ENCODE results near the gene SH3BP4.

SH3BP4 gene, protein sequence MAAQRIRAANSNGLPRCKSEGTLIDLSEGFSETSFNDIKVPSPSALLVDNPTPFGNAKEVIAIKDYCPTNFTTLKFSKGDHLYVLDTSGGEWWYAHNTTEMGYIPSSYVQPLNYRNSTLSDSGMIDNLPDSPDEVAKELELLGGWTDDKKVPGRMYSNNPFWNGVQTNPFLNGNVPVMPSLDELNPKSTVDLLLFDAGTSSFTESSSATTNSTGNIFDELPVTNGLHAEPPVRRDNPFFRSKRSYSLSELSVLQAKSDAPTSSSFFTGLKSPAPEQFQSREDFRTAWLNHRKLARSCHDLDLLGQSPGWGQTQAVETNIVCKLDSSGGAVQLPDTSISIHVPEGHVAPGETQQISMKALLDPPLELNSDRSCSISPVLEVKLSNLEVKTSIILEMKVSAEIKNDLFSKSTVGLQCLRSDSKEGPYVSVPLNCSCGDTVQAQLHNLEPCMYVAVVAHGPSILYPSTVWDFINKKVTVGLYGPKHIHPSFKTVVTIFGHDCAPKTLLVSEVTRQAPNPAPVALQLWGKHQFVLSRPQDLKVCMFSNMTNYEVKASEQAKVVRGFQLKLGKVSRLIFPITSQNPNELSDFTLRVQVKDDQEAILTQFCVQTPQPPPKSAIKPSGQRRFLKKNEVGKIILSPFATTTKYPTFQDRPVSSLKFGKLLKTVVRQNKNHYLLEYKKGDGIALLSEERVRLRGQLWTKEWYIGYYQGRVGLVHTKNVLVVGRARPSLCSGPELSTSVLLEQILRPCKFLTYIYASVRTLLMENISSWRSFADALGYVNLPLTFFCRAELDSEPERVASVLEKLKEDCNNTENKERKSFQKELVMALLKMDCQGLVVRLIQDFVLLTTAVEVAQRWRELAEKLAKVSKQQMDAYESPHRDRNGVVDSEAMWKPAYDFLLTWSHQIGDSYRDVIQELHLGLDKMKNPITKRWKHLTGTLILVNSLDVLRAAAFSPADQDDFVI

DNA sequence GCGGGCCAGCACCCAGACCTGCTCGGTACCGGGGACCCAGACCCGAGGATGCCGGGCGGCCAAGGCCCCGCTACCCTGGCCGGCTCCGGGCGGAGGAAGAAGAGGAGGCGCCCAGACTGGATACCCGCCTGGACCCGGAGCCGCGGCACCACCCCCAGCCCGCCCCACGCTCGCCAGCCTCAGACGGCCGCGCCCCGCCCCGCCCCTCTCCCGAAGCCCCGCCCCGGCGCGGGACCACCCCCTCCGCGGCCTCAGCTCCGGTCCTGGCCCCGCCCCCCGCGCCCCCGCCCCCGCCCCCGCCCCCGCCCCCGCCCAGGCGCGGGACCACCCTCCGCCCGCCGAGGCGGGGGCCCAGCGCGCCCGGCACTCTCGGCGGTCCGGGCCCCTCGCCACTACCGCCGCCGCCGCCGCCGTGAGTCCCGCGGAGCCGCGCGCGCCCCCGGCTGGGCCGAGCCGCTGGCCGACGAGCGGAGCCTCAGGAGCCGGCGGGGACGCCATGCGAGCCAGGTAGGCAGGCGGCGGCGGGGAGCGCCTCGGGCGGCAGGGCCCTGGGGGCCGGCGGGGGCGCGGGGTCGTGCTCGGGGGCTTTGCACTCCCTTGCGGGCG, at the start of gene SH3BP4:
TSS of gene SH3BP4 (plus strand) at position 354 of the 606 bp plus-strand sequence. CDS start 82,986 bp downstream, outside the sequence.
- peak; percentile 73 for DNase-seq

DNA sequence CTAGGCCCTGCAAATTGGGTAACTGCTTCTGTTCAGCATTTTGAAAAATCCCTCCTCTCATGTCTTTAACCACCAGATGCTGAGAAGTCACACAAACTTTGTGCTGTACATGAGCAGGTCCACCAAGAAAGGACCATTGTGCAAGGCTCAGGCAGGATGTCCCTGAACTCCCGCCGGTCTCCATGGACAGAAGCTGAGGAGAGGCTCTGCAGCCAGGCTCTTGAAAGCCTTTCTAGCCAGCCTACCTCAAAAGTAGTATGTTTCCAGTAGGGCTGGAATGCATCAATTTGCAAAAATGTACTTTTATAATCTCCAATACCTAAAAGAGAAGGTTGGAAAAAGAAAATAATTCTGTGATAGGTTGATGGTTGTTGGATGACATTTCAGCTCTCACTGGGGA, 47.0 kb upstream of the SH3BP4 start:
- DNase-seq: no peak

DNA sequence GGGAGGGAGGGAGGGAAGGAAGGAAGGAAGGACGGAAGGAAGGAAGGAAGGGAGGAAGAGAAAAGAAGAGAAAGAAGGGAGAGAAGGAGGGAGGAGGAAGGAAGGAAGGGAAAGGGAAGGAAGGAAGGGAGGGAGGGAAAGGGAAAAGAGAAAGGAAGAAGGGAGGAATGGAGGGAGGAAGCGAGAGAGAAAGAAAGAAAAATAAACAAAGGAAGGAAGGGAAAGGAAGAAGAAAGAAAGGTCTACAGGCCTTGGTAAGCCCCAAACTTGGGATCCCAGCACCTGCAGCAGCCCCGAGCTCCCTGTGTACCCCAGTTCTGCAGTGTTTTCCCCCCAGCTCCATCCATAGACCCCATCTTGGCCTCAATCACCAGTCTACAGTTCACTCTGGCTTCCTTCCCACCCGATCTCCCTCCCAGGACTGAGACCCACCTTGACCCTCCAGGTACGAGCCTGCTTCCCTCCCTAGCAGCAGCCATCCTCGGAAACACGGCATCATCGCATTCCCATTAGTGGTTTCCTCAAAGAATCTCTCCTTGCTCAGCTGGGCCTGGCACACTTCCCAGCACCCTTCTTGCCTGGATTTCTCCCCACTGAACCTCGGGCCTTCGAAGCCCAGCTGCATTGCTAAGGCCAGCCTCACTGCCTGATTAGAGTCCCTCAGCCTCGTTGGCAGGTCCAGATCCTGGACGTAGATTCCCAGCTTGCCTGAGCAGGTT, 46.1 kb upstream of the SH3BP4 start:
- no peak for DNase-seq

DNA sequence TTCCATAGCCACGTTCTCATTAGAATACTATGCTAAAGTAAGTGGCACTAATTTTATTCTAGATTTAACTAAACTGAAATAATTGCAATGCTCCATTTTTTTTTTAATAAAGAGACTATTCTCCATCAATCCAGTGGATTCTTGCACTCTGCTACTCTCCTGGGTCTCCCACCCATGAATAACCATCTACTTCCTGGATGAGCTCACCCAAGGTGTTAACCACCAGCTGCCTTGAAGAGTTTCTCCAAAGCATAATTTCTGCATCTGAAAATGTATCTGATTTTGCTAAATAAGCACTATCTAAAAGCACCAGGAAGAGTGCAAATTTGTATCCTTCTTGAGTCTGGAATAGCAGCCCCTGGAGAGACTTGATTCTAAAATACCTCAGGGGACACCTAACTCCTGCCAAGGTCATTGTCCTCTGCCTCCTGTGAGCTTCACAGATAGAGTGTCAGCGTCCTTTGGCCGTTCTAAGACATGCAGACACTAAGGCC, 41.6 kb upstream of the SH3BP4 start:
- no peak for DNase-seq

DNA sequence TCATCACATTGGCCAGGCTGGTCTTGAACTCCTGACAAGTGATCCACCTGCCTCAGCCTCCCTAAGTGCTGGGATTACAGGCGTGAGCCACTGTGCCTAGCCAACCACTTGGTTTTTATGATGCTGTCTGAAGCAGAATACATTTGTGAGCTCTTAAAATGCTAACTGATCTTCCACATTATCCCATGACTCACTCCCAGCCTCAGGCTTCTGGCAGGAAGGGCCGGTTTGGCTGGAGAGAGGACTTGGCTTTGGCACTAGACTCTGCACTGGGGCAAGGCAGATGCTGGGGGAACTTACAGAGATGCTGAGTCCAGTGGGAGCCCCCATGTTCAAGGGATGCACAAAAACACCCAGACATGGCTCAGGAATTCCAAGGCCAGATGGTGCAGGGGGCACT, 40.5 kb upstream of the SH3BP4 start:
- no peak for DNase-seq

DNA sequence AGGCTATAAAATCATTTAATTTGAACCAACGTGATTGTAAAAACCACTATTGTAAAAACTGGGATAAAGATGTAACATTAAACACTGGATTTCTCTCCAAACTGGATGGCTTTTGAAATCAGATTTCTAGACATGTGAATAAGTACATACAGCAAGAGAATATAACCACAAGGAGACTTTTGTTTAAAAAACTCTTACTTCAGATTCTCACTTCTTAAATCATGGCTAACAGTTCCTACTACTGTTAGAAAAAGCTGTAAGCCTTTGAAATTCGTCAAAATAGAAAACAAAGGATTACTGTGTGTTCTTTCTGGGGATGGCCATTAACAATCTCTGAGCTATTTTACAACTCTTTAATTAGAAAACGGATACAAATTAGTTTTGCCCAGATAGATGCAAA, 39.4 kb upstream of the SH3BP4 start:
- DNase-seq: no peak

DNA sequence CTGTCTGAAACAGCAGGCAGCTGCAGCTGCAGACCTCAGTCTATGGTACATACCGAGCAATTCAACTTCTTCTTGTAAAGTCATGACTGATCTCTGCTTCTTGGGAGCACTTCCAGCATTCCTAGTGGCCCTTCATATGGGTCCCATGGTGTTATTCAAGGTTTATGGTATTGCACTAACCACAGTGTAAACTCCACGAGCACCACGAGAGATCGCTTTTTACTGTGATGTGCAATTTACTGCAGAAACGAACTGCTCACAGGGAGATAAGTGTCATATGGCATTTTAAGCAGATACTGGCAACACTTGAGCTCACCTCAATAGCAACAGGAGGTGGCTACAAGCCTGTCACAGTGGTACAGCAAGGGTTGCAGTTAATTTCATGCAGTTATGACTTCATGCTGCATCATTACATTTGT, 38.6 kb upstream of the SH3BP4 start:
- DNase-seq: no peak

DNA sequence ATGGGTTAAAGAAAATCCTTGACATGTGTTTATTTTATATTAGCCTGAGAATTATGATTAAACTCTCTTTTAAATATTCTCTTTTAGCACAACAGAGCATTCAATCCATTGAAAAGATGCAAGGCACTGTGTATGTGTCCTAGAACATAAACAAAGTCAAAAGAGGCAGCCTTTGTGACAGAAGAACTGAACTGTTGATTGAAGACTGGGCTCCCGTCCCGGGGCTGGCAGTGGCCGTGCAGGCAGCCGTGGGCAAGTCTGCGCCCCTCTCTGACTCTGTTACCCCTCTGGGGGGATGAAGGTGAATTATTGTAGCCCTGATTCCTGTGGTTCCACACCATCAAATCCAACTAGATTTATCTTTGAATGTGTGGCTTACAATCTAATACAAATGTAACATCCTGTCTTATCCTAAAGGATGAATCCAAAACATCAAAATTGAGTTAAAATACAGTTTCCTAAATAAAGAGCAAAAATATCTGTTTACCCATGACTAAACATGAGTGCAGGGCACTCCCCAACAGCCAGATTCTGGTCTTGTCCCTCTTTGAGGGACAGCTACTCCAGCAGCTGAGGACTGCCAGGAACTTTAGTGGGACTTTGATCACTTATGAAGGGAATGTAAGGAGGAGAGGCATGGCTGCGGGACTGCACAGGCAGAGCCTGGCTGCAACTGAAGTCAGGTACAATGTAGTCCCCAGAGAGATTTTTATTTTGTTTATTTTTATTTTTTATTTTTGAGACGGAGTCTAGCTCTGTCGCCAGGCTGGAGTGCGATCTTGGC, 37.3 kb upstream of the SH3BP4 start:
- DNase-seq: no peak

DNA sequence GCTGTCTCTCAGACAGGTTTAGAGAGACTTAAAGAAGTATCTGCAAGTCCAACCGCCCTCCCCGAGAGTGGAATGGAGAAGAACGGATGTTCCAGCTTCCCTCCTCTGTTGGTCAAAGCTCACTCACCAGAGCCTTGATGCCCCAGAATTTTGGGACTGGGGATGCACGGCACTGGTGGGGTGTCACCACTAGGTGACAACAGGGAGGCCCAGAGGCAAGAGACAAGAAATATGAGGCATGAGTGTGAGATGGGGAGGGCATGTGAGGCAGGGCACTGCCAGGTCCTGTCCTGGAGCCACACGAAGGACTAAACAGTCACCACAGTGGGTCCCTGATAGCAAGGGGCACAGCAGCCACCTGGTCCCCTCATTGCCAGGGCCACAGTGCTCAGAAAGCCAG, 35.1 kb upstream of the SH3BP4 start:
- no peak for DNase-seq

DNA sequence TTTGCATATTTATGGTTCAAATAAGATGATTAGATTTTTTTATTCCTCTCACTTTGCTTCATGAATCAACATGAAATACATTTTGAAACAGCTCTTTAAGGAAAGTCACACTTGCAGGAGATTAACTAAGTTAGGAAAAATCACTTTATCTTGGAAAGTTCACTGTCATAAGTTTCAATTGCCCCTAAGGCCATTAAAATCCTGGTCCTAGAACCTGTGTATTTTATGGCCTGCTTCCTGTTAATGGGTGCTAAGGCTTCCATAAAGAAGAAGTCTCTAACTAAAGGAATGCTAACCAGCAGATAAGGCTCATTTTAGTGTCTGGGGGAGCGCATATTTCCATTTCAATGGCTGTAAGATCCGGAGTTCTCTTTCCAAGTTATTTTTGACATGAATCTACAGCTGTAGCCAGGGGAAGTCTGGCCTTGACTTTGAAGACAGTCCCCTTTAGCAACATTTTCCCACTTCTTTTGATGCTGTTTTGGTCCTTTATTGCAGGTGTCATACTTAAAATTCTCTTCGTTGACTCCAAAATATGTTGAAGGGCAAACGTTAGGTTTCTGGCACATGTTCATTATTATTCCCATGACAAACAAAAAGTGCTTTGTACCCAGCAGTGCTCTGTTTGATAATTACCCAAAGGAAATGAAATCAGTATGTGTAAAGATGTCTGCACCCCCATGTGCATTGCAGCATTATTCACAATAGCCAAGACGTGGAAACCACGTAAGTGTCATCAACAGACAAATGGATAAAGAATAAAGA, 34.4 kb upstream of the SH3BP4 start:
- no peak for DNase-seq

DNA sequence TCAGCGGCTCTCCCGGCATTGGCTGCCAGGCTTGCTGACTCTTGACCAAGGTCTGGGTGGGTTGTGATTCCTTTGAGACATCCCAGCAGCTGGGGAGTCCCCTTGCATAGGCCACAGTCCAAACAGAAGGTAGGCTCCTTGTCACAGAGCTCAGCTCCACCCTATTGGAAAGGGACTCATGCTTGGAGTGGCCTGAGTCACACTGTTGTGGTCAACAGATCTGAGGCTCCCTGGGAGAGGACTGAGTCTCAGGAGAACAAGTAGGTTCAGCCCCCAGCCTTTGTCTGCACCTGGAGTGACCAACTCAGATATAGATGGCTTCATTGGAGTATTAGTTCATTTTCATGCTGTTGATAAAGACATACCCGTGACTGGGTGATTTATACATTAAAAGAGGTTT, 32.1 kb upstream of the SH3BP4 start:
- no peak for DNase-seq

DNA sequence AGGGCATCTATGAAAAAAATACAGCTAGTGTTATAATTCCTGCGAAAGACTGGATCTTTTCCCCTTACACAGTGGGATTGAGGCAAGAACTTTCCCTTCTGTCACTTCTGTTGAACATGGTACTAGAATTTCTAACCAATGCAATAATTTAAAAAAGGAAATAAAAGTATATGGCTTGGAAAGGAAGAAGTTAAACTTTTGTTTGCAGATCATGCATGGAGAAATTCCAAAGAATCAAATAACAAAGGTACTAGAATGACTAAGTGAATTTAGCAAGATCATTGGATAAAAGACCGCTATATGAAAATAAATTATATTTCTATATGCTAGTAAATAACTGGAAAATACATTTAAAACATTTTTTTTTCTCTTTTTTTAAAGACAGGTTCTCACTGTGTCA, 31.0 kb upstream of the SH3BP4 start:
- DNase-seq: no peak

DNA sequence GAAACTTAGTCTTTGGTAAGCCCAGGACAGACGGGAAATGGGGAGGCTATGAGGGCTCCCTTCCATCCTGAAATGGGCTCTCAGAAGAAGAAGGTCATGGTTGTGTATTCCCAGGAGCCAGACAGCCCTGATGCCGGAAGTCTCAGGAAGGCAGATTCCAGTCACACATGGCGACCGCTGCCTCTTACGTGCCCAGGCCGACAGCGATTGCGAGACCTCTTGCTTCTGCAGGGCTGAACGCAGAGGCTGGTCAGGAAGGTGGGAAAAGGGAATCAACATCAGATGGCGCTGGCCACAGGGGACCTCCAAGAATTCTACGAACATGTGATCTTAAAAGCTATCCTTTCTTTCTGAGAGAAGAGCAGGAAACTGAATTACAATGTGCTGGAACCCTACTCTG, 22.8 kb upstream of the SH3BP4 start:
- no peak for DNase-seq

DNA sequence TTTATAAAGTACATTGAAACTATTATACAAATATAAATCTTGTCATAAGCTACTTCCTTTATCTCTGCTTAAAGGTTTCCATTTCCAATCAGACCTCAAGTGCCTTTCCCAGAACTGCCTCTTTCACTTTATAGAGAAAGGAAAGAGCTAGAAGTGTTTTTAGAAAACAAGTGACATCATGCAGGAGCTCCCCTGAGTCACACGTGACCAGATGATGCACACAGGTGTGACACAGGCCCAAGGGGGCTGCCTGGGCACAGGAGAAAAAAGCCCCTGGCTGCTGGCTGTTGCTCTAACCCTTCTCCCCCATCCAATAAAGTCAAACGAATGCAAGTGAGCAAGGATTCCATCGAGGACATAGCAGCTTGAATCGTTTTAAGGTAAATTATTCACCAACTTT, 21.4 kb upstream of the SH3BP4 start:
- no peak for DNase-seq

DNA sequence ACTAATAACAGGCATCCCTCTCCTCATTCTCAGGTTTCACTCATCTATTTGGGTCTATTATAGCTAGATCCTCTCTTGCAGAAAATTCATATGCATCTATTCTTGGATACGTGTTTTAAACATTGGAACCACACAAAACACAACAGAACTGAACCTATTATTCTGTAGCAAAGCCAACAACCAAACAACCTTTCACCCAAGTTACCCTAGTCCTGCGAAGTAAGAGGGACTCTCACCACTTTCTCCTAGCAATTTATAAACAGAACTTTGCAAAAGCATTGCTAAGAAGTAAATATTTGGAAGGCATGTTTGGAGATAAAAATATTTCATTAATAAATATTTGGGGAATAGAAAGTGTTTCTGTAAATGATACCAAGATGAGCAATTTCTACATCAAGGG, 20.4 kb upstream of the SH3BP4 start:
- DNase-seq: no peak

DNA sequence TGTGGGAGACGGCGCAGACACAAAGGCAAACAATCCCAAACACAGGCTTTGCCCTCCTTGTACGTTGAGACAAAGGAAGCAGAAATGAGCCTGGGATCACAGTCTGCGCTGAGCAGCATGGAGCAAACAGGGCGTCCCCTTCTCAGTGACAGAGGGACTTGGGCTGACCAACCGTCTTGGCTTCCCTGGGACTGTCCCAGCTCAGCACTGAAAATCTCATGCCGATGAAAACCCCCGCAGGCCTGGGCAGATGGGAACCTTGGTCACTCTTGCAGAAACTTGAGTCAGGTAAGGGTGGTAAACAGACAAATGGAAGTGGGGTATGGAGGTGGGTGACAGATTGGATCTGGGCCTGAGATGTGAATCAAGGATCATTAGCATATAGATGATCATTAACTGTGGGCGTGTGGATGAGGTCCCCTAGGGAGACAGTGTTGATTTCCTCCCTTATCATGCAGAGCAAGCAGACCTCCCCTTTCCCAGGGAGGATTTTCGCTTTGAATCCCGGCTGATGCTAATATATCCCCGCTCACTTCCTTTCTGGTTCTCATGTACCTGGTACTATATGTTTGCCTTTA, 19.1 kb upstream of the SH3BP4 start:
- DNase-seq: no peak

DNA sequence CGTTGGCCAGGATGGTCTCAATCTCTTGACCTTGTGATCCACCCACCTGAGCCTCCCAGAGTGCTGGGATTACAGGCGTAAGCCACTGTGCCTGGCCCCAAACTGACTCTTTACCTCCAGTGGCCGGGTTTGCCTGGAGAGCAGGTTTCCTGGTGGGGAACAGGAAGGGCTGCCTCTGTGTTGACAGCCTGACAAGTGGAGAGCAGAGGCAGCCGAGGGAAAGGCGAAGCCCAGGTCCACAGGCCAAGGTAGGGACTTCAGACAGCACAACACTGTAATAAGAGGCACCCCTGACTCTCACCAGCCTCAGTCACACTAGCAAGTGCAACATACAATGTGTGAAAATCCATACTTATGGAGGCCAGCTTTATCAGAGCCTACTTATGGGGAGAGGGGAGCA, 16.5 kb upstream of the SH3BP4 start:
- no peak for DNase-seq

DNA sequence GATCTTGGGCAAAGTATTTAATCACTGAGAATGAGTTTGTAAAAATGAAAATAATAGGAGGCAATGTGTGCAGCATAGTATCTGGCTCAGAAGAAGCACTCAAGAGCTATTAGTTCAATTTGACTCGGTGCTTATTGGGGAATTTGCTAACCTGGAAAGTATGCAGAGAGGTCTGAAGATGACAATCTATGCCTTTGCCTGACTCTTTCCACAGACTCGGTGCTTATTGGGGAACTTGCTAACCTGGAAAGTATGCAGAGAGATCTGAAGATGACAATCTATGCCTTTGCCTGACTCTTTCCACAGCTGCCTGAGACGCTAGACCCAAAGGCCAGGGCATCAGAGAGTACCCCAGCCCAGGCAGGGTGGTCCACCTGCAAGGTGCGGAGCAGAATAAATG, 12.2 kb upstream of the SH3BP4 start:
- DNase-seq: no peak

DNA sequence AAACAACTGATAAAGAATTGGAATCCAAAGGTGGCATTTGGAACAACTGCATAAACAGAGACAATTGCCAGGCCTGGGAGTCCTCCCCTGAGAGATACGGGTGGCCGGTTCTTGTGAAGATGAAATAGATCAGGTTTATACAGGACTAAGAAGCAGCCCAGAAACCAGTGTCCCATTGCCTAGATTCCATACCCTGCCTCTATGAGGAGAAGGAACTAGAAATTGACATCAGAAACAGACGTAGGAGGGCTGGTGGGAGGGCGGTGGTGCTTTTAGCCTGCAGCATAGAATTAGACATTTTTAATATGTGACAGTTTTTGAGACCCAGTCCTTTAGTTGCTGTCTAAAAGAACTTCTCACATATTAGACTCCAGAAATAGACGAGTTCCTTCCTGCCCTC, 11.8 kb upstream of the SH3BP4 start:
- no peak for DNase-seq

DNA sequence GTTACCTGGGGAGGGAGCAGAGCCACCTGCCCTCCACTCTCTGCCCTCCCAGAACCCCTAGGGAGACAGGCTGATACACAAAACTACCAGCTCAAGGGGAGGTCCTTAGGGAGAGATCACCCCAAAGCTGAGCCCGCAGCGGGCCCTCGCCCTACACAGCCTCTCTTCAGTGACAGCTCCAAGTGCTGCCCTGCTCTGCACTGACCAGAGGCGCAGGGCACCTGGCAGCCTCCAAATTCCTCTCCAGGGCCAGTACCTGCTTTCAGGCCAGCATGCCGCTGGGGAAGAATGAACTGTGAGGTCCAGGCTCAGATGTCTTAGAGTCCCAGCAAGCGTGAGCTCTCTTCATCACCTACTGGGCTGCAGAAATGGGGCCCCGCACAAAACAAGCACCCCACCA, 11.3 kb upstream of the SH3BP4 start:
- no peak for DNase-seq

Measured in hematopoietic multipotent progenitor cell treated with erythropoietin and hydrocortisone succinate and interleukin-3 and kit ligand, for 4 days (in vitro differentiated cells).